NCI-H146 treated with DMSO at 0.1 percent for 48 hours (cell line): ENCODE measurements around the gene GFRA4.
"Not testable (repeated sequence)": the region's sequence is repeated elsewhere in the genome, so short reads cannot be mapped to it uniquely, and the experiment has no call there.

Source experiments
- DNase-seq: peaks from one replicate; lab custom pipeline; 2025; ENCODE audit not compliant: unreplicated experiment; lab: John Stamatoyannopoulos, UW

Gene GFRA4

DNA sequence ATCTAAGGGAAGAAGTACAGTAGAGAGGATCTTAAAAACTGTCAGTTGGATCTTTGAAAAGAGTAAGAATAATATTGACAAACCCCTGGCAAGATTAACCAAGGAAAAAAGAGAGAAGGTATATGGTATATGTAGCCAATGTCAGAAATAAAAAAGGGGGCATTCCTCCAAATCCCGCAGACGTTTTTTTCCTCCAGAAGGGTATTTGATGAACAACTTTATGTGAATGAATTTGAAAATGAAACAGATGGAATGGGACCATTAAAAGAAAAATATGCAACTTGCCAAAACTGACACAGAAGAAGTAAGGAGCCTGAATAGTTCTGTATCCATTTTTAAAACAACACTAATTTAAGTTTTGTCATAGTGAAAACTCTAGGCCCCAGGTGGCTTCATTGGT is 35.7 kb downstream of the GFRA4 start:
- no peak for DNase-seq

DNA sequence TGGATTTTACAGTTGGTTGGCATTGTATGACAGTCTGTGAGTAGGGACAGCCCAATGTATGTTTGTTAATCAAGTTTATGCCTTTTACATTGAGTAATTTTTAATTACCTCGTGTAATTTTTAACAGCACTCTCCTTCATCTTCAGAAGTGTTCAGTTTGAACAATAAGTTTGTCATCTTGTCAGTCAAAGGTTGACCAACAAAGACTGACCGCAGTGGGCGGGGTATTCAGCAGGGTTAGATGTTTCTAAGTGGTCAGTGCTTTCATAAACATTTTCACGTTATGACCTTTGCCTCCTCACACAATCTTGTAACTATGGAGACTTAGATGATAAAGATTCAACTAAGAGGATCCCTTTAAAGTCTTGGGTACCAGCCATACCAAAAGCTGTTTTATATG is 40.8 kb downstream of the GFRA4 start:
- no peak for DNase-seq

- no peak for DNase-seq
Measured at GRCh38 chr20:3621111-3621510, 42.1 kb downstream of the GFRA4 start.

DNA sequence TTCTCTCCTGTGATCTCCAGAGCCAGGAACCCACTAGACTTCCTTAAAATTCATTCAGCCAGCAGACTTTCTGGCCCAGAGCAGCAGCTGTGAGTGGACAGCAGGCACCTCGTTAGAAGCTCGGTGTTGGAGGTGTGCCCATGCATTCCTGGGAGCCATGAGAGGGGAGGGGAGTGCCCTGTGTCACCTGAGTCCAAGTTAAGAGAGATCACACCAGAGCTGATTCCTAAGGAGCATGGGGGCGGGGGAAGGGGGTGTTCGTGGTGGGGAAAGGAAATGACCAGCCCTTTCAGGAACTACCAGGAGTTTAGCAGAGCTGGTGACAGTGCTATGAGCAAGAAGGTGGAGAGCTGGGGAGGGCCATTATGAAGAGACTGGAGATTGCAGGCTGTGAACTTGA is 46.9 kb downstream of the GFRA4 start:
- DNase-seq, result no peak

DNA sequence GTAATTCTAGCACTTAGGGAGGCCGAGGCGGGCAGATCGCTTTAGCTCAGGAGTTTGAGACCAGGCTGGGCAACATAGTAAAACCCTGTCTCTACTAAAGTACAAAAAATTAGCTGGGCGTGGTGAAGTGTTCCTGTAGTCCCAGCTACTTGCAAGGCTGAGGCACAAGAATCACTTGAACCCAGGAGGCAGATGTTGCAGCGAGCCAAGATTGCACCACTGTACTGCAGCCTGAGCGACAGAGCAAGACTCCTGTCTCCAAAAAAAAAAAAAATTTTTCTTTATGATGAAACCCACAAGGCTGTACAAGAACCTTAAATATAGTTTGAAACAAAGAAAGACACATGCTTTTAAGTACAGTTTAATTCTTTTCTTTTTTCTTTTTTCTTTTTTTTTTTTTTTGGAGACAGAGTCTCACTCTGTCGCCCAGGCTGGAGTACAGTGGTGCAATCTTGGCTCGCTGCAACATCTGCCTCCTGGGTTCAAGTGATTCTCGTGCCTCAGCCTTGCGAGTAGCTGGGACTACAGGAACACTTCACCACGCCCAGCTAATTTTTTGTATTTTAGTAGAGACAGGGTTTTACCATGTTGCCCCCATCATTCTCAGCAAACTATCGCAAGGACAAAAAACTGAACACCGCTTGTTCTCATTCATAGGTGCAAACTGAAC is 47.9 kb downstream of the GFRA4 start:
- DNase-seq, result not testable (repeated sequence)

DNA sequence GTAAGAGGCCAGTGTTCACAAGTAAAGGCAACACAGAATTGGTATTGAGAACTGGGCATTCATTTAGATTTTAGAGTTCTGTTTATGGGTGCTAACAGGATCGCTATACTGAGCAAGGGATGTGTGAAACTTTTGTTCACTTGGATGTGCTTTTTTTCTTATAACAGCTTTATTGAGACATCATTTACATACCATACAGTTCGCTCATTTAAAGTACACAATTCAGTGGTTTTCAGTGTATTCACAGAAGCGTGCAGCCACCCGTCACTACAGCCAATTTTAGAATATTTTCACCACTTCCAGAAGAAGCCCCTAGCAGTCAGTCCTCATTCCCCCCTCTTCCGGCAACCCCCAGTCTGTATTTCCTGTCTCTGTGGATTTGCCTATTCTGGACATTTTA is 48.7 kb downstream of the GFRA4 start:
- DNase-seq, result no peak

- DNase-seq, result no peak
Measured at GRCh38 chr20:3613821-3614440, 49.3 kb downstream of the GFRA4 start.

DNA sequence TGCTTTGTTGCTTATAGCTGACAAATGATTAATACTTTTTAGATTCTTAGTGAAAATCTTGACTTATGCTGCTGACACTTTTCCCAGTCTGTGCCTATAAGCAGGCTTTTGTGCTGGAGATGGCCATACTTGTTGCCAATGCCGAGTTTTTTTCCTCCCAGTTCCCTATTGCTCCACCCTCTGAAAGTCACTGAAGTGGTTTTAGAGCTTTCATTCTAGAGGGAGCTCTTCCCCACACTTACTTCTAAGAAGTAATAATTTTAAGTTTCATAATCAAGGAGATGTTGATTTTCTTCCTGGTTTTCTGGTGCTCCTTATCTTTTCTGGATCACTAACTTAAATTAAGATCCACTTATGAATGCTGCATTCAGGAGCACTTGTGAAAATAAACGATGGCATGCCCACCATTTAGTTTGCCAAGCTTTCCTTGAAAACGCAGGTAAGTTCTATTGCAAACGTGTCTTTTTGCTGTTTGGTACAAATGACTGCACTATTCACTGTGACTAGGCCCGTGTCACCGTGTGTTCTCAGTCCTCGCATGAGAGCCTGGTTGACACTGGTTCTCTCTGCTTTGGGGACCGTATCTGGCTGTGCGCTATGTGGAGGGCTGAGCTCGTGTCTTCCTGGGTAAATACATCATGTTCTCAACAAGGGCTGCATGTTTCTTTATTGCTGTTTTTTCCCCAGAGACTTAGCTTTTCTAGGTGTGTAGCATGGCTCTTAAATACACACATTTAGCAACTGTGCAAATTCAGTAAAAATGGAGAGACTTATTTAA is 50.2 kb downstream of the GFRA4 start:
- no peak for DNase-seq

DNA sequence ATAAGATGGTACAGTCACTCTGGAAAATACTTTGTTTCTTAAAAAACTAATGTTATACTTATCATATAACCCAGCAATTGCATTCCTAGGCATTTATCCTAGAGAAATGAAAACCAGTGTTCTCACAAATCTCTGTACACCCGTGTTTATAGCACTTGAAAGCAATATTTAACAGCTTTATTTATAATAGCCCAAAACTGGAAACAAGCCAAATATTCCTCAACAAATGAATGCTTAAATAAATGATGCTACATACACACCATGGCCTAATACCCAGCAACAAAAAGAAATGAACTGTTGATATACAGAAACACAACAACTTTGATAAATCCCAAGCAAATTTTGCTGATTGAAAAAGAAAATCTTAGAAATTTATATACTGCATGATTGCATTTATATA is 51.3 kb downstream of the GFRA4 start:
- no peak for DNase-seq
